Stimulated activated CD4-positive, alpha-beta T cell treated with anti-CD3 and anti-CD28 coated beads, TNF-alpha, amount 100 ng/mL, for 24 hours (primary cell): ENCODE data around the gene BEST3.
A peak's percentile ranks its signal among the peaks of the same experiment; 100 is the strongest.
"Not testable (repeated sequence)": the region's sequence is repeated elsewhere in the genome, so short reads cannot be mapped to it uniquely, and the experiment has no call there.

Experiments used
- DNase-seq, 3 experiments: peaks; one replicate each; pipeline ENCODE4 v3.0.0-alpha.2; 2020; ENCODE audit warnings: low read depth in 3 of 3

The BEST3 gene

DNA sequence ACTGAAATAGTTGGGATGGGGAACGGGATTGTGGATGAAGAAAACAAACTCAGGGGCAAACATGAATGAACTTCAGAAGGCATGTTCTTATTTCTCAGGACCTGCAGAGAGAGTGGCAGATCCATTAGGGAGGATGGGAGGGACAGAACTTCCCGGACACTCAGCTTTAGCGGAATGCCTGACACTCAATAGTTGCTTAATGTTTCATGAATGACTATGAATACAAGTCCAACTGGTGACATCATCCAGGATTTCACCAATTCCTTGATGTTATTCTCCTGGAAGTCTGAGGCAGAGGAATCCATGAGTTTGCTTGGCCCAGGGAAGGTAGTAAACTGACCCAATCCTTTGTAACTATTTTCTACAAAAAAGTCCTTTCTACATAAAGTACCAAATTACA lies 50.6 kb downstream of the BEST3 start:
- no peak for DNase-seq

DNA sequence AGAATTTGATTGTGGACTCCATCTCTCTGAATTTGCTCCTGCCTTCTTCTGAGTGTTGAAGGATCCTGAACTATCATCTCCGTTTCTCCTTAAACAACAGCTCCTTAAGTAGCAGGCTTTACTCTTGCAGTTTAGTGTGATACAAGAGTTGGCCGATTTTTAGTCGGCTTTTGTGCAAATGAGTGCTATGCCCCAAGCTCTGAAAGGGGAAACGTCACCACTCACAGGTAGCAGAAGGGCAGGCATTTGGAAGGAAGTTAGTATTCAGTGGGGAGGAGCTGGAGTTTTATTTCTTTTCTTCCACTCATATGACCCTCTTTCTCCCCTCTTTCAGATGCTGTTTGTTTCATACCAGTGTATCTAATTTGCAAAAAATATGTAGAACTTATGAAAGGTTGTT lies 51.9 kb downstream of the BEST3 start:
- no peak for DNase-seq

DNA sequence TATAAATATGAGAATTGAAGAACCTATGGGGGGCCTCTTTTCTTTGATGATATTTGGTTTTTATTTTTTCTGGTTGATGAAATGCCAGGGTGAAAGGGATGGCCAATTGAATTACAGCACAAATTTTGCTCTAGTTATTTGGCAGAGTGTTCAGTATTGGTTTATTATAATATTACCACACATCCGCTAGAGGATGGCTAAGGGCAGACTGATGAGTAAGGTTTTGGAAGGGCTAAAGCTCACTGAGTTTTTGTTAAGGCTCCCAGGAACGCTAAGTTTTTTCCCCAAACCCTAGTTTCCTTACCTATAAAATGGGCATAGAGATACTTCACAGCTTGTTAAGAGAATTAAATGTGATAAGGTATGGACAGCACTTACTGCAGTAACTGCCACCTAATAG lies 54.1 kb downstream of the BEST3 start:
- DNase-seq: no peak

DNA sequence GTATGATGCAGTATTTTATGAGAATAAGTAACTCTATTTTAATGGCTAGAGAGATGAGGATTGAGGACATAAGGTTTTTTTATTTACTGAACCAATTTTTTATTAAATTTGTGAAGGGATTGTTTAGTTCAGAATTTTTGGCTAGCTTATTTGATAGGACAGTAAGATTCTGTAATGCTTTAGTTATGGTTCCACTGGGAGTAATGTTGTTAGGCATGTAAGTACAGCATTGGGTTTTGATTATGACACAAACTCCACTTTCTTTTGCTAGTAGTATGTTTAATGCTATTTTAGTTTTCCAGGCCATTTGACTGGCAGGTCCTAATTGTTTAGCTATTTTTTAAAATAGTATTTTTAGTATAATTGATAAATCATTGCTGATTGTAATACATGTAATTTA lies 54.6 kb downstream of the BEST3 start:
- DNase-seq: no peak

DNA sequence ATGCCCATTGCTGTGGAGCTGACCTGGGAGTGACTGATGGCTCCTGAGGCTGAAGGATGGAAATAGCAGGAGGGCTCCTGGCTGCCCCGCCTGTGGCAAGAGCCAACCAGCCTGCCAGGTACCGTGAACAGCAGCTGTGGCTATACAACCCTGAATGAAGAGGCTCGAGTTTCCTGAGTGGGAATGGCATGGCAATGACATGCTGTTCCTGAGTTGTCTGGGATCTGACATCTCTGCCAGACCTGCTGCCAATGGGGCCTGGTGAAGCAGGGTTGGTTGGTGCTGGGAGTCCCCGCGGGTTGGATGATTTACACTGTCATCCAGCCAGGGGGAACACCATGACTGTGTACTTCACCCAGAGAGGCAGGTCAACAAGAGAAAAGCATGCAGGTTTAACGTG lies 56.6 kb downstream of the BEST3 start:
- no peak for DNase-seq

DNA sequence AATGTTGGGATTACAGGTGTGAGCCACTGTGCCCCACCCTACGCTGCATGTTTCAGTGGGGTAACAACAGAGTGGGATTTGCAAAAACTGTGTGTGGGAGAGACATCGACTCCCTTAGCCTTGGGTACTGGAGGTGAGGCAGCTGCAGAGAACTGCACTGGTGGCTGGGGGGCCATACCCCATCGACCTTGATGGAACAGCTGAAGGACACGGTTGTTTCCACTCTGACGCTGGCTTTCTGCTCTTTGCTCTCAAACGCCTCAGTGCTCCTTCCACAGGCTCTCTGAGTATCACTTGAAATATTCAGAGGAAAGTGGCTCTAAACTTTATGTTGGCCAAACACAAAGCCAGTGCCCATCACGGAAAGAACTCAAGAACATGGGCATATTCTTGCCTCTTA lies 57.6 kb downstream of the BEST3 start:
- DNase-seq: no peak

DNA sequence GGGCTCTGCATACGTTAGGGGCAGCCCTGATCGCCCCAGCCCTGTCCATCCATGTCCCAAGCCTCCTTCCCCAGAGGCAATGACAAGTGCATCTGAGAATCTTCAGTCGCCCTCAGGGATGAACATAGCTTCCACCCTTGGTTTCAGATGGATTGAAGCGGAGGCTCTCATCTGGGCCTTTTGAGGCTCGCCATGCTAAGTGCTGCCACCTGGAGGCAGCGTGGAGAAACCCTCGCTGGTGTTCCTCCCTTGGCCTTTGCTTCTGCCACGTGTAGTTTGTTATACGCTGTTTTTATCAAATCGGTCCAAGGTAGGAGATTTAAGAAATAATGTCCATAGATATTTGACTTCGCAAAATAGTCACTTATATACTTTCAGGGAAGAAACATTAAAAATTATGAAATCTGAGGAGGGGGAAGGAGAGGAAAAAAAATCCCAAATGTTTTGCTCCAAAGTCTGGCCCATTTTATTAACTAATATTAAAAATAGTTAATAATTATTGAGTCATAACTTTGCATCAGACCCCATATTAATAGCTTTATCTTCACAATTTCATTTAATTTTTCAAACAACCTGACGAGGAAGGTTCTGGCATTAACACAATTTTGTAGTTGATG lies 59.6 kb downstream of the BEST3 start:
- DNase-seq: peak; percentile 22 to 64 (median 26)

DNA sequence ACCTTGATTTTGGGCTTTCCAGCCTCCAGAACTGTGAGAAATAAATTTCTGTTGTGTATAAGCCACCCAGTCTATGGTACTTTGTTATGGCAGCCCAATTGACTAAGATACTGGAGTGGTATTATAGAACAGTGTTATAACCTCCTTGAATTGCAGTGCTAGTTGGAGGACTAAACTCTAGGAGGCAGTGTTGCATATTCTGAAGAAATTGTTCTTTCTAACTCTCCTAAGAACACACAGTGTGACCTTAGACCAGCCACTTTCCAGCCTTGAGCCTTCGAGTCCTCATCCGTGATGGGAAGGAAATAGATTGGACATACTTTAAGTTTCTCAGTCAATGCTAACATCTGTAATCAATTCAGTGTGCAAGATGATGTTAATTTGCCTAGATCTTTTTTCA lies 66.0 kb downstream of the BEST3 start:
- no peak for DNase-seq

DNA sequence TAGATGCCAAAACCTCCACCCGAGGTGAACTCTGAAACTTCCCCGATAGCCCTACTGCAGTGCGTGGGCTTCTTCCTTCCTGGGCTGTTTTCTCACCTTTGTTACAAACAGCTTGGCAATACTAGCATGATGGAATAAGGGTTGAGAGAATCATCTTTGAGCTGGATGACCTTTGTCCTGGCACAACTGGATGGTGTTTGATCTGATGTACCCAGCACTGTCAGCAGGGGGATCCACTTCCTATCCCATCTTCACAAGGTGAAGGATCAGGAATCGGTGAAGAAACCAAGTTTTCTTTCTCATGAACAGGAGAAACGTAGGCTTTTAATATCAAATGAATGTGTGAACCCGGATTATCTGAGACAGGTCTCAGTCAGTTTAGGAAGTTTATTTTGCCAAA lies 68.9 kb downstream of the BEST3 start:
- DNase-seq: no peak

DNA sequence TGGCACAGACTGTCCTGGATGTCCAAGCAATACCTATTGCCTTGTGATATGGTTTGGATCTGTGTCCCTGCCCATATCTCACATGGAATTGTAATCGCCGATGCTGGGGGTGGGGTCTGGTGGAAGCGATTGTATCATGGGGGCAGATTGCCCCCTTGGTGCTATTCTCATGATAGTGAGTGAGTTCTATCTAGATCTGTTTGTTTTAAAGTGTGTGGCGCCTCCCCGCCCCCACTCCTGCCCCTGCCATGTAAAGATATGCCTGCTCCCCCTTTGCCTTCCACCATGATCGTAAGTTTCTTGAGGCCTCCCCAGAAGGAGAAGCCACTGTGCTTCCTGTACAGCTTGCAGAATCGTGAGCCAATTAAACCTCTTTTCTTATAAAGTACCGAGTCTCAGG lies 71.6 kb downstream of the BEST3 start:
- no peak for DNase-seq

DNA sequence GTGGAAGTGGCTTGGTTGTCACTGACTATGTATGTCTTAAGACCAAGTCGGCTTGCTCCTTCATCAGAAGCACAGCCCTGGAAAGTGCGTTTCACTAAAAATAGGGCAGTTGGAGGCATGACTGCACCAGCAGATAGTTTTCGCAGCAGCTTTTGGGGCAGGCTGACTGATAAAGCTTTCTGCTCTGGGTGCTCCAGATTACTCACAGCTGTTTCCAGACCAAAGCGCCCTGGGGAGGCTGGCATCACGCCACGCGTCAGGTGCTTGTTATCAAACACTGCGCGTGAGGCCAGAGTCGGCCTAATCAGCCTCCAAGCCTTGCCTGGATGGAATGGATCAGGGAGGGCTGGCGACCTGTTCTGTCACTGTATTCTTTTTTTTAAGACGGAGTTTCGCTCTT lies 75.1 kb downstream of the BEST3 start:
- no peak for DNase-seq

DNA sequence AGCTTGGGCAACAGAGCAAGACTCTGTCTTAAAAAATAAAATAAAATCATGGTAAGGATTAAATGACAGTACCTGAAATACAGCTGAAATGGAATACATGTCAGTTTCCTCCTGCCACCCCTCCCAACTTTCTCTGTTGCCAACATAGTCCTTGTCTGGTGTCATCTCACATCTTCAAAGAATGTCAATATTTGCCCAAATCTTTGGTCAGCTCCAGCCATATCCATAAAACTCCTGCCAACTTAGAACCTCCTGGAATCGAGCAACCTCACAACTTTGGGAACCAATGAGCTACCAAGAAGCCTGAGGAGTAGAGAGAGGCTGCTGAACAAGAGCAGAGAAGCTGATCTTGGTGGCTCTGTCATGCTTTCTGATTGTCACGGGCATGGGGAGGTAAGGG lies 77.6 kb downstream of the BEST3 start:
- no peak for DNase-seq

DNA sequence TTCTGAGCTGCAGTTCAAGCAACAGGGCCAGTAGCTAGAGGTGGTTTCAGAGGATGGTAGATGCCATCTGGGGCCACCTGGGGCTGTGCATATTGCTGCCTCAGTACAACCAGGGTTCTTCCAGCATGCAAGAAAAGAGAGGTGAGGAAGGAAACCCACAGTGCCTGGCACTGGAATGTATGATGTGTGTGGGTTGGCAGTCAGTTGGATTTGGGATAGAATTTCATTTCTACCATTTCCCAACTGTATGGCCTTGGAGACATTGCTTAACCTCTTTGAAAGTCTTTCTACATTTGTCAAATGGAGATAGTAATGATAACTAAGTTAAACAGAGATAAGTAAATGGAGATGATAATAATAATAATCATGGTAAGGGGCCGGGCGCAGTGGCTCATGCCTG lies 78.2 kb downstream of the BEST3 start:
- no peak for DNase-seq

DNA sequence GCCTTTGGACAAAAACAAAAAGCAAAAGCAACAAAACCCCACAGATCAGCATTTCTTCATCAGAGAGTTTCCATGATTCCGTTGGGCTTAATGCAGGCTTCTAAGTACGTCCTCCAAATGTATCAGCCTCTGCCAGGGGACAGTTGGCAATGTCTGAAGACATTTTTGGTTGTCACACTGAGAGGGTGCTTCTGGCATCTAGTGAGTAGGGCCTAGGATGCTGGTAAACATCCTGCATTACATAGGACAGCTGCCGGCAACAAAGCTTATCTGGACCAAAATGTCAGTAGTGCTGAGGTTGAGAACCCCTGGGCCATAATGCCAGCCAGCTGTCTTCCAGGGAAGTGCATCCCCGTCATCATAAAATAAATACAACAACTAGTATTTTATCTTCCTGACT lies 79.0 kb downstream of the BEST3 start:
- no peak for DNase-seq

DNA sequence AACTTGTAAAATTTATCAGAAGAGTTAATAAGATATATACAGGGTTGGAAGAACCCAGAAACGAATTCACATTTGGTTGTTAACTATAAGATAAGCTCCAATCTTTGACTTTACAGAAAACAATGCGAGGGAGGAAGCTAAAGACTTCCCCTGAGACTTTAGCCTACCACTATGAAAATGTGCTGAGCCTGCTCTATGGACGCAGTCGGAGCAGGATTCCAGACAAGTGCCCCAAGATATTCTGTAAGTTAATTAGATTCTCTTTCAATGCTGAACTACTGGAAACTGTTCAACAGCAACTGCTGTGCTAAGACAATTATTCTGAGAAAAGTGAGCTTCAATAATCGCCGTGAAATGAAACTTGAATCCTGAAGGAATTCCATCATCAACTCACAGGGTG lies 80.1 kb downstream of the BEST3 start:
- DNase-seq: no peak

DNA sequence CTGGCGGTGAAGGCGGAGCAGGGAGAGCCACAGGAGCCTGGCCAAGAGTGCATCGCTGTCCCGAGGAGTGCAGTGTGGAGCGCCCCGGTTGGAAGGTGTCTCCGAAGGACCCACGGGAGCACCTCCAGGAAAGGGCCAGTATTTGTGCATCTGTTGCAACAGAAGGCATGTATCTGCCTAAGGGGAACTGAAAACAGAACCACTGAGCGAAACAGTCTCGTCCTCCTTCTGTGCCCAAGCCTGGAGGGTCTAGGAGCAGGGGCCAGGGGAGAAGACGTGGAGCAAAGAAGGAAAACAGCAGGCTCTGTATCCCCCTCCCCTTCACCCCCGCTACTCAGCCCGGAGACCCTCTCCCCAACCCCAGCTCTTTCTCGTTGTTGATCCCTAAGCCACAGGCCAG lies 83.1 kb downstream of the BEST3 start:
- no peak for DNase-seq

DNA sequence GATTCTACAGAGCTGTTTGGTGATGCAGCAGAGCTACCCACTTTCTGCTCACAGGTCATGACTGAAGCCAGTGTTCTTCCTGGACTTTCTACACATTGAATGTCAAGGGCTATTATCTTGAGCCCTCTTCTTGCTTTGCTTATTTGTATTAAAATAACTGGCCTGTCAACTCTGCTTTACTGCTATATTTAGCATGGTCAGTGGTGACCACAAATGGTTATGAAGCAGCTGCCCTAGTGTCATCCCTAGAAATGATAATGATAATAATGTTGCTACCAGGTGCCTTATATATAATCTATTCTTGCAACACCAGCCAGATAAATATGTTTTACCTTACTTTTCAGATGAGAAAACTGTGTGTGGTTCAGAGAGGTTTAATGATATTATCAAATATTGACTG lies 85.8 kb downstream of the BEST3 start:
- DNase-seq: no peak

DNA sequence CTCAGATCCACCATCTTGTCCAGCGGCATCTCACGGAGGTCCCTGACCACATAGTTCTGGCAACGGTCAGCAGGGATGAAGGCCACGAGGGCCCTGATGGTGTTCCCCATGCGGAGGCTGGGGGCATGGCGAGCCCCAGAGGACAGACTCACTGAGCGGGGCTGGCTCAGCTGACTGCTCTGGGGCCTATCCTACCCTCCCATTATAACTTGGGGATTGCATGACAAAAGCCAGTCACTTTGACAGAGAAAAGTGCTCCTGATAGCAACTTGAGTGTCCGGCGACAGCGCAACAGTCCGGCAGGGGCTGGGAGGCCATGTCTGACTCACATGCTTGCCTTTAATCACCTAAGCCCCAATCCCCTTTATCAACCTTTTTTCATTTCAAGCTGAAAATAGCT lies 88.4 kb downstream of the BEST3 start, which contains the start of gene LRRC10:
TSS of gene LRRC10 (minus strand) at position 179 of the 400 bp plus-strand sequence. CDS start at position 110, 69 bp downstream.
- no peak for DNase-seq

DNA sequence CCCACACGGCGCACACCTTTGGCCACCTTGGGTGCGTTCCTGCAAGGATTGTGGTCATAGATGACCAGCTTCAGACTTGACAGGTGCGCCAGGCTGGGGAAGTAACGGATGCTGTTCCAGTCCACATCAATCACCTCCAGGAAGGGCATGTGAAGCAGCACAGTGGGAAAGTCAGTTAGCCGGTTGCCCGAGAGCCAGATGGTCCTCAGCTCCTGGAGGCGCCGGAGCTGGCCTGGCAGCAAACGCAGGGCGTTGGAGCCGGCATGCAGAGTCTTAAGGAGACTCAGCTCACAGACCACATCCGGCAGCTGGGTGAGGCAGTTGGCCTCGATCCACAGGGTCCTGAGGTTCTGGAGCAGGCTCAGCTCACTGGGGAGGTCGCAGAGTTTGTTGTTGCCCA lies 89.0 kb downstream of the BEST3 start:
- no peak for DNase-seq

DNA sequence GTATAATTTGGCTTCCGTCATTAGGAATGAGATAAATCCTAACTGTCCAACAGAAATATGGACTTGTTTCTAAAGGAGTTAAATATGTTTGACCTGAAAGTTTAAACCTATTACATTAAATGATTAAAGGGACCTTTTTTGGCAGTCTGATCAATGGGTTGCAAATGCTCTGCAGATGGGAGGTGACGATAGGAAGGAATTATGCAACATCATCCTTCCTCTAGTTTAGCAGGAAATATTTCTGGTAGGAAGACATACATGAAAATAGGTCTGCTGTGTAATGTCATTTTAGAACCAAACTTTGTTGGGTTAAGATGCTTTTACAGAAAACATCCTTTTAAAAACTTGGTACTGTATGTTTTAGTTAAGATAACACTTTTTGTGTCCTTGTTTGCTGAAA lies 91.0 kb downstream of the BEST3 start:
- no peak for DNase-seq

DNA sequence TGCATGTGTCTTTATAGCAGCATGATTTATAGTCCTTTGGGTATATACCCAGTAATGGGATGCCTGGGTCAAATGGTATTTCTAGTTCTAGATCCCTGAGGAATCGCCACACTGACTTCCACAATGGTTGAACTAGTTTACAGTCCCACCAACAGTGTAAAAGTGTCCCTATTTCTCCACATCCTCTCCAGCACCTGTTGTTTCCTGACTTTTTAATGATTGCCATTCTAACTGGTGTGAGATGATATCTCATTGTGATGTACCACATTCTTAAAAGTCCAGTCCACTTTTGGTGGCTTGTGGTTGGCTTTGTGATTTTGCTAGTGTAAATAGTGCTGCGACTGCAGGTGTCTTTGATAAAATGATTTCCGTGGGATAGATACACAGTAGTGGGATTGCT lies 94.8 kb downstream of the BEST3 start:
- DNase-seq: not testable (repeated sequence)
